SK-N-SH treated with all-trans-retinoic acid at 6 μM for 48 hours (cell line): ENCODE results near the gene ABHD2.

Experiments used
- ARNTL ChIP-seq: fragments of 450-650 bp; formaldehyde crosslinking; IDR thresholded peaks from 2 replicates; pipeline ENCODE4 v1.5.0; 2020; ENCODE audit warnings: low read depth, mild to moderate bottlenecking, moderate library complexity, borderline replicate concordance
- ESRRG ChIP-seq: fragments of 250-450 bp; sonication (Bioruptor Pico); IDR thresholded peaks from 2 replicates; pipeline ENCODE4 v1.6.1; 2021; ENCODE audit warnings: mild to moderate bottlenecking
- OSR1 ChIP-seq: fragments of 250-450 bp; sonication (Bioruptor Pico); IDR thresholded peaks from 2 replicates; pipeline ENCODE4 v1.8.0; 2022; ENCODE audit warnings: moderate library complexity, mild to moderate bottlenecking, inconsistent platforms
- PATZ1 ChIP-seq: fragments of 250-450 bp; sonication (Bioruptor Pico); IDR thresholded peaks from 2 replicates; pipeline ENCODE4 v1.8.0; 2020; ENCODE audit warnings: mild to moderate bottlenecking, moderate library complexity, borderline replicate concordance
- POU6F1 ChIP-seq: fragments of 250-450 bp; sonication (Bioruptor Pico); IDR thresholded peaks from 2 replicates; pipeline ENCODE4 v1.8.0; 2021; ENCODE audit warnings: low read depth, mild to moderate bottlenecking, moderate library complexity, borderline replicate concordance
- ZFP30 ChIP-seq: fragments of 450-650 bp; formaldehyde crosslinking; IDR thresholded peaks from 2 replicates; pipeline ENCODE4 v1.5.0; 2022; ENCODE audit warnings: mild to moderate bottlenecking, moderate library complexity

- TF ChIP-seq ZFP30 (CRISPR knock-in tag) (no peak), OSR1 (CRISPR knock-in tag) (no peak), PATZ1 (CRISPR knock-in tag) (no peak), ARNTL (no peak), POU6F1 (CRISPR knock-in tag) (no peak), ESRRG (CRISPR knock-in tag) (no peak)
These were observed 48.8 kb downstream of the ABHD2 start for GRCh38 chr15:89136818-89137772.
